Measurements from ENCODE around the gene PHACTR1.

The PHACTR1 gene

GRCh38 chr6:12991435-12991834 is 274.9 kb downstream of the PHACTR1 start:
- WGBS, 2 donors (ENCODE audit: extremely low coverage in 2 of 2, insufficient read length in 2 of 2, insufficient replicate concordance in 1 of 2): no CpG with 5 or more reads among the region's 3 CpGs
- Histone ChIP-seq H3K4me1 (ENCODE audit: control insufficient read depth in 2 of 2, insufficient read depth in 1 of 2, low read depth in 1 of 2, low read length in 2 of 2) (no peaks in the 10 kb centered on the region), H2AK5ac (ENCODE audit: low read depth, low read length) (no peak overlapping the region), H3K4me3 (ENCODE audit: low read length in 2 of 2) (no peak overlapping the region), H3K4me2 (ENCODE audit: insufficient read depth, low read length, poor library complexity, severe bottlenecking) (no peak overlapping the region), H3K23ac (ENCODE audit: low read depth, low read length, poor library complexity) (no peak overlapping the region), H2AFZ (ENCODE audit: low read length) (no peak overlapping the region), H3K9me3 (replicated peaks in 1 of 2; ENCODE audit: control insufficient read depth in 2 of 2, insufficient read depth in 1 of 2, low read depth in 1 of 2, low read length in 2 of 2) (peaks cover 0 to 3% of the 10 kb centered on the region in 2 donors), H3K36me3 (replicated peaks in 1 of 2; ENCODE audit: control insufficient read depth in 2 of 2, insufficient read depth in 2 of 2, low read length in 2 of 2) (no peaks in the 10 kb centered on the region), H3K18ac (ENCODE audit: low read length) (no peak overlapping the region), H2BK15ac (ENCODE audit: low read length) (no peak overlapping the region), H4K8ac (ENCODE audit: low read depth, low read length) (no peak overlapping the region), H3K9ac (ENCODE audit: low read depth, low read length, poor library complexity) (no peak overlapping the region), H4K91ac (ENCODE audit: low read depth, low read length, poor library complexity) (no peak overlapping the region), H3K27me3 (ENCODE audit: control insufficient read depth in 3 of 3, insufficient read depth in 3 of 3, low read depth in 1 of 3, low read length in 3 of 3) (no peaks in the 10 kb centered on the region), H2BK12ac (ENCODE audit: low read length) (no peak overlapping the region), H2BK120ac (ENCODE audit: low read depth, low read length) (no peak overlapping the region), H2BK5ac (ENCODE audit: low read length) (no peak overlapping the region), H3K4ac (ENCODE audit: low read length) (no peak overlapping the region), H3K14ac (ENCODE audit: low read length) (no peak overlapping the region), H3K27ac (replicated peaks; ENCODE audit: low read length) (no peak overlapping the region), H3K79me1 (ENCODE audit: low read depth, low read length) (no peaks in the 10 kb centered on the region)
- DNase-seq (ENCODE audit: low spot score): no peak

- H3K23ac ChIP-seq (ENCODE audit: low read depth, low read length, poor library complexity): no peak overlapping the region
These were observed 276.2 kb downstream of the PHACTR1 start for GRCh38 chr6:12992770-12993169.

GRCh38 chr6:12993283-12993898 is 276.8 kb downstream of the PHACTR1 start:
- H3K9ac ChIP-seq (ENCODE audit: low read depth, low read length, poor library complexity): no peak overlapping the region
- H3K18ac ChIP-seq (ENCODE audit: low read length): no peak overlapping the region
- H3K14ac ChIP-seq (ENCODE audit: low read length): no peak overlapping the region
- H3K4ac ChIP-seq (ENCODE audit: low read length): no peak overlapping the region
- H3K9me3 ChIP-seq (replicated peaks in 1 of 2; ENCODE audit: control insufficient read depth in 2 of 2, insufficient read depth in 1 of 2, low read depth in 1 of 2, low read length in 2 of 2): peaks cover 0 to 3% of the 10 kb centered on the region in 2 donors
- no peak overlapping the region for H4K91ac ChIP-seq (ENCODE audit: low read depth, low read length, poor library complexity)
- H3K27ac ChIP-seq (replicated peaks; ENCODE audit: low read length): no peak overlapping the region
- WGBS, 2 donors (ENCODE audit: extremely low coverage in 2 of 2, insufficient read length in 2 of 2, insufficient replicate concordance in 1 of 2): no CpG with 5 or more reads among the region's 5 CpGs
- no peak overlapping the region for H4K8ac ChIP-seq (ENCODE audit: low read depth, low read length)
- no peaks in the 10 kb centered on the region for H3K4me1 ChIP-seq (ENCODE audit: control insufficient read depth in 2 of 2, insufficient read depth in 1 of 2, low read depth in 1 of 2, low read length in 2 of 2)
- no peaks in the 10 kb centered on the region for H3K27me3 ChIP-seq (ENCODE audit: control insufficient read depth in 3 of 3, insufficient read depth in 3 of 3, low read depth in 1 of 3, low read length in 3 of 3)
- H2AFZ ChIP-seq (ENCODE audit: low read length): no peak overlapping the region
- no peak overlapping the region for H3K4me3 ChIP-seq (ENCODE audit: low read length in 2 of 2)
- H3K36me3 ChIP-seq (replicated peaks in 1 of 2; ENCODE audit: control insufficient read depth in 2 of 2, insufficient read depth in 2 of 2, low read length in 2 of 2): no peaks in the 10 kb centered on the region
- DNase-seq (ENCODE audit: low spot score): no peak
- H2BK15ac ChIP-seq (ENCODE audit: low read length): no peak overlapping the region
- no peak overlapping the region for H2BK12ac ChIP-seq (ENCODE audit: low read length)
- H2BK120ac ChIP-seq (ENCODE audit: low read depth, low read length): no peak overlapping the region
- no peak overlapping the region for H3K4me2 ChIP-seq (ENCODE audit: insufficient read depth, low read length, poor library complexity, severe bottlenecking)
- H3K23ac ChIP-seq (ENCODE audit: low read depth, low read length, poor library complexity): no peak overlapping the region
- H2AK5ac ChIP-seq (ENCODE audit: low read depth, low read length): no peak overlapping the region
- no peaks in the 10 kb centered on the region for H3K79me1 ChIP-seq (ENCODE audit: low read depth, low read length)
- no peak overlapping the region for H2BK5ac ChIP-seq (ENCODE audit: low read length)

More at GRCh38 chr6:12992770-12993169, 276.2 kb downstream of the PHACTR1 start:
- H3K27me3 ChIP-seq (ENCODE audit: control insufficient read depth in 3 of 3, insufficient read depth in 3 of 3, low read depth in 1 of 3, low read length in 3 of 3): no peaks in the 10 kb centered on the region
- H4K91ac ChIP-seq (ENCODE audit: low read depth, low read length, poor library complexity): no peak overlapping the region
- no peak overlapping the region for H3K27ac ChIP-seq (replicated peaks; ENCODE audit: low read length)
- no peak overlapping the region for H2BK12ac ChIP-seq (ENCODE audit: low read length)
- no peak overlapping the region for H2AK5ac ChIP-seq (ENCODE audit: low read depth, low read length)
- H3K79me1 ChIP-seq (ENCODE audit: low read depth, low read length): no peaks in the 10 kb centered on the region
- H3K14ac ChIP-seq (ENCODE audit: low read length): no peak overlapping the region
- DNase-seq (ENCODE audit: low spot score): no peak
- no peak overlapping the region for H4K8ac ChIP-seq (ENCODE audit: low read depth, low read length)
- peaks cover 0 to 3% of the 10 kb centered on the region in 2 donors for H3K9me3 ChIP-seq (replicated peaks in 1 of 2; ENCODE audit: control insufficient read depth in 2 of 2, insufficient read depth in 1 of 2, low read depth in 1 of 2, low read length in 2 of 2)
- H2BK15ac ChIP-seq (ENCODE audit: low read length): no peak overlapping the region
- no peak overlapping the region for H2AFZ ChIP-seq (ENCODE audit: low read length)
- no peak overlapping the region for H3K4me2 ChIP-seq (ENCODE audit: insufficient read depth, low read length, poor library complexity, severe bottlenecking)
- no peak overlapping the region for H3K18ac ChIP-seq (ENCODE audit: low read length)
- no CpG with 5 or more reads among the region's 7 CpGs for WGBS, 2 donors (ENCODE audit: extremely low coverage in 2 of 2, insufficient read length in 2 of 2, insufficient replicate concordance in 1 of 2)
- no peak overlapping the region for H2BK5ac ChIP-seq (ENCODE audit: low read length)
- no peak overlapping the region for H3K9ac ChIP-seq (ENCODE audit: low read depth, low read length, poor library complexity)
- H2BK120ac ChIP-seq (ENCODE audit: low read depth, low read length): no peak overlapping the region
- no peak overlapping the region for H3K4me3 ChIP-seq (ENCODE audit: low read length in 2 of 2)
- no peaks in the 10 kb centered on the region for H3K36me3 ChIP-seq (replicated peaks in 1 of 2; ENCODE audit: control insufficient read depth in 2 of 2, insufficient read depth in 2 of 2, low read length in 2 of 2)
- no peak overlapping the region for H3K4ac ChIP-seq (ENCODE audit: low read length)
- no peaks in the 10 kb centered on the region for H3K4me1 ChIP-seq (ENCODE audit: control insufficient read depth in 2 of 2, insufficient read depth in 1 of 2, low read depth in 1 of 2, low read length in 2 of 2)

- Histone ChIP-seq H3K9me3 (replicated peaks in 1 of 2; ENCODE audit: control insufficient read depth in 2 of 2, insufficient read depth in 1 of 2, low read depth in 1 of 2, low read length in 2 of 2) (peaks cover 0 to 1% of the 10 kb centered on the region in 2 donors), H3K4me2 (ENCODE audit: insufficient read depth, low read length, poor library complexity, severe bottlenecking) (no peak overlapping the region), H3K36me3 (replicated peaks in 1 of 2; ENCODE audit: control insufficient read depth in 2 of 2, insufficient read depth in 2 of 2, low read length in 2 of 2) (no peaks in the 10 kb centered on the region), H3K14ac (ENCODE audit: low read length) (no peak overlapping the region), H3K79me1 (ENCODE audit: low read depth, low read length) (no peaks in the 10 kb centered on the region), H2BK12ac (ENCODE audit: low read length) (no peak overlapping the region), H2AK5ac (ENCODE audit: low read depth, low read length) (no peak overlapping the region), H3K4me1 (ENCODE audit: control insufficient read depth in 2 of 2, insufficient read depth in 1 of 2, low read depth in 1 of 2, low read length in 2 of 2) (no peaks in the 10 kb centered on the region), H2AFZ (ENCODE audit: low read length) (no peak overlapping the region), H4K8ac (ENCODE audit: low read depth, low read length) (no peak overlapping the region), H4K91ac (ENCODE audit: low read depth, low read length, poor library complexity) (no peak overlapping the region), H3K27ac (replicated peaks; ENCODE audit: low read length) (no peak overlapping the region), H2BK120ac (ENCODE audit: low read depth, low read length) (no peak overlapping the region), H3K18ac (ENCODE audit: low read length) (no peak overlapping the region), H2BK5ac (ENCODE audit: low read length) (no peak overlapping the region), H3K4ac (ENCODE audit: low read length) (no peak overlapping the region), H3K27me3 (ENCODE audit: control insufficient read depth in 3 of 3, insufficient read depth in 3 of 3, low read depth in 1 of 3, low read length in 3 of 3) (no peaks in the 10 kb centered on the region), H2BK15ac (ENCODE audit: low read length) (no peak overlapping the region), H3K9ac (ENCODE audit: low read depth, low read length, poor library complexity) (no peak overlapping the region), H3K23ac (ENCODE audit: low read depth, low read length, poor library complexity) (no peak overlapping the region), H3K4me3 (ENCODE audit: low read length in 2 of 2) (no peak overlapping the region)
- WGBS, 2 donors (ENCODE audit: extremely low coverage in 2 of 2, insufficient read length in 2 of 2, insufficient replicate concordance in 1 of 2): no CpG with 5 or more reads among the region's 4 CpGs
- no peak for DNase-seq (ENCODE audit: low spot score)
These were observed 278.9 kb downstream of the PHACTR1 start for GRCh38 chr6:12995419-12995818.
